Dermis microvascular lymphatic vessel endothelial cell (primary cell): Measurements from ENCODE around the gene TM4SF20. TPM values are rescaled to one million over a fixed set of nuclear protein-coding genes. Genes with fewer than 3 reads are reported as not detected.
"Not testable (repeated sequence)": the region's sequence is repeated elsewhere in the genome, so short reads cannot be mapped to it uniquely, and the experiment has no call there.

Experiments used
- DNase-seq, 2 donors: peaks; one replicate each; pipeline versions ENCODE4 v3.0.0 to v3.0.0-alpha.2; 2010; ENCODE audit warnings: low read depth in 2 of 2
- total RNA-seq: library from RNA; depleted of rRNA; stranded (reverse); fragments of >200 nt; gene quantifications from 2 replicates; pipeline ENCODE4 v1.2.1, GENCODE V29; 2014

The TM4SF20 gene
- total RNA-seq, 1 donor from 2014 or later = not detected

GRCh38 chr2:227367427-227367795 lies 11.7 kb downstream of the TM4SF20 start:
- no peak for DNase-seq

GRCh38 chr2:227366769-227367426 lies 12.2 kb downstream of the TM4SF20 start:
- DNase-seq = peak in 1 of 2 donors; percentile 2

- no peak for DNase-seq
Observed at GRCh38 chr2:227365833-227366232, 13.3 kb downstream of the TM4SF20 start.

GRCh38 chr2:227364585-227365263 lies 14.4 kb downstream of the TM4SF20 start:
- DNase-seq = not testable (repeated sequence)

DNA sequence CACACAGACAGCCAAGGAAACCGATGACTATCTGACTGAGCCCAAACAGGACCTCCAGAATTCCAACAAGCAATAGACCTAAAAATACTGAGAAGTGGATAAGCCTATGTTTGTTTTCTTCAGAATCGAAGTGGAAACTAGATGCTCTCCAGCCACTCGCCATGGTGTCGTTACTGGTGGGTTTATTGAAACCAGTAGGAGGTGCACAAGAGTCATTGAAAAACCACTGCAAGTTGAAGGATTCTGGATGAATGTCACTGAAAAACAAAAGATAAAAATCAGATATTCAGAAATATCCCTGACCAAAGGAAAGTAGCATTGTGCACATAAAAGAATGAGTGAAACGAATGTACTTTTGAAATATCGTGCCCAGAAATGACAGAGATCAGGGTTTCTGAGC lies 15.3 kb downstream of the TM4SF20 start:
- DNase-seq = no peak

GRCh38 chr2:227360351-227360750 lies 18.8 kb downstream of the TM4SF20 start:
- no peak for DNase-seq

GRCh38 chr2:227351639-227352038 lies 27.5 kb downstream of the TM4SF20 start:
- DNase-seq = no peak

DNA sequence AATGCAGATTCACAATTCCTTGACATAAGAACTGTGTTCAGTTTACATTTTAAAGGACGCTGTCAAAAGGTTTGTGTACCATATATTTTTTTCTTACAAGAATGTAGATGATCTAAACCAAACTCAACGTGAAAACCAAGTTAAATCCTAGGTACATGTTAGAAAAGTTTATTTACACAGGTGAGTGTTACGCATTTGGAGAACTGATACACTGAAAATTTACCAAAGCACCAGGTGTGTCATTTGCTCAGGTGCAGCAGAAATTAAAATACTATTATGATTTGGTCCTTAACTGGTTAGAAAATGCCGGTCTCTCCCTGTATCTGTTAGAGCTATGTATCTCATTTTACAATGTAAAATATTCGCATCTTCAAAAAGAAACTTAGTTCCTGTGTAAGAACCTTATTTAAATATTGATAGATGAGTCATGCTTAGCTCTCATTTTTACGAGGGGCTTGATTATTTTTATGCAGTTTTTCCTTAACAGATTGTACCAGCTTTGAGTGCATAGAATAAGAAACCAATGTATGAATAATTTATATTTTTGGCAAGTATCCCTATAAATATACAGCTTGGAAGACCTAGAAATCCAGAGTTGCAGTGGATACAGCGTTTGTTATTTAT lies 29.0 kb downstream of the TM4SF20 start:
- no peak for DNase-seq

GRCh38 chr2:227348324-227348723 lies 30.8 kb downstream of the TM4SF20 start:
- no peak for DNase-seq

- no peak for DNase-seq
Observed at GRCh38 chr2:227347117-227347516, 32.0 kb downstream of the TM4SF20 start.

DNA sequence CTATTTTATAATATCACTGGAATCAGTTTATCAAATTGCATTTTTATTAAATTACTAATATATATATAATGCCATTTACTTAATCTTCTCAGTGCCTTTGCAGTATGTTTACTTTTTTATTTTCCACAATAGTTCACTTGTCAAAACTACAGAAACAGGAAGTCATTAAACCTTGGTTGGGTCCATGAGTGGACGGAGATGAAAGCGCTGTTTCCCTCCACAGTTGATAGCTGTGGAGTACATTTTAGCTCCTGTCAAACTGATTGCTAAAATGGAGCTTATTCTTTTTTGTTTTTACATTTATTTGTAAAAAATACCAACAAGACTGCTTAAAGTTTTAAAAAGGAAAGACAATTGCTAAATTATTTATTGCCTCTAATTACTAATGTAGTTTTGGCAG lies 34.9 kb downstream of the TM4SF20 start:
- DNase-seq = no peak

- no peak for DNase-seq
Observed at GRCh38 chr2:227341553-227341952, 37.6 kb downstream of the TM4SF20 start.

DNA sequence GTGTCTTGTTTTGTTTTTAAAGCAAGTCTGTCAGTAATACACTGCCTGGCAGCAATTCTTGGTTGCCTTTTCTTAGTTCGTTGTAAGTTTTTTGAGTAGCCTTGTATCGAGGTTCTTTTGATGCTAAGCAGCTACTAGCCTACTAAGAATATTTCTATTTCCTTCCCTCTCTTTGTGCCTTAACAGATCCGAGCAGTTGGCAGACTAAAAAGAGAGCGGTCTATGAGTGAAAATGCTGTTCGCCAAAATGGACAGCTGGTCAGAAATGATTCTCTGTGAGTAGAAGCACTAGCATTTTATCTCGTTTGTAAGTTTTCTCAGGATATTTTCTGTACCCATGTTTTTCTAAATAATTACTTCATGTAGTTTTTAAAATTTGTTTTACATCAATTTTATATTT lies 39.0 kb downstream of the TM4SF20 start:
- DNase-seq = no peak

DNA sequence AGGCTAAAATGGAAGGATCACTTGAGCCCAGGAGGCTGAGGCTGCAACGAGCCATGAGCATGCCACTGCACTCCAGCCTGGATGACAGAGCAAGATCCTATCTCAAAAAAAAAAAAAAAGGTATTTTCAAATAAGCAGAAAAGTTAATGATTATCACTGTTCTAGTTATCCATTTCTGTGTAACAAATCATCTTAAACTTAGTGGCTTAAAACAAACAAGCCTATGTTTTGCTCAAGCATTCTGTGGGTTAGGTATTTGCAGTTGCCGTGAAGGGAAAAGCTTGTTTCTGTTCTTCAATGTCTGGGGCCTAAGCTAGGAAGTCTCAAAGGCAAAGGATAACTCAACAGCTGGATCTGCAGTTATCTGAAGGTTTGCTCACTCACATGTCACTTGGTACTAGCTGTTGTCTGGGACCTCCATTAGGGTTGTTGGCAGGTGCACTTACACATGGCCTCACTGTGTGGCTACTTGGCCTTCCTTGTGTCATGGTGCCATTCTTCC lies 40.0 kb downstream of the TM4SF20 start:
- no peak for DNase-seq

GRCh38 chr2:227337442-227337841 lies 41.7 kb downstream of the TM4SF20 start:
- no peak for DNase-seq

- no peak for DNase-seq
Observed at GRCh38 chr2:227335713-227336112, 43.4 kb downstream of the TM4SF20 start.

GRCh38 chr2:227326783-227327182 lies 52.3 kb downstream of the TM4SF20 start:
- DNase-seq = no peak

DNA sequence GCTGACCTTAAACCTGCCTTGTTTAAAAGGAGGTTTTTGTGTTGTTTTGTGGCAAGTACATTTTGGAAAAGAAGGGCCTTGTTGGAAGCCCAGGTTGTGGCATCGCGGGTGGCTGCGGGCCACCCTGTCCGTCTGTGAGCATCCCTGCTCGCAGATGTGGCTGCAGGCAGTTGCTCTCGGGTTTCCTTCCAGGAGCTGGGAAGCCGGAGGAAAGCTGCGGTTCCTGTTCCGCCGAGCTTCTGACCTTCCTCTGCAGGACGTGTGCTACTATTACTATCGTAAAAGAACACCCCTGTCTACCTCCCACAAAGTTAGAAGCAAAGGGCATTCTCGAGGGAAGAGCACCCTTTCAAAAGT lies 53.3 kb downstream of the TM4SF20 start:
- peak in 1 of 2 donors; percentile 33 for DNase-seq

GRCh38 chr2:227324995-227325838 lies 53.9 kb downstream of the TM4SF20 start, which contains the start of gene MFF:
Gene MFF, plus strand, starts transcription at chr2:227325251. Its CDS starts 5,415 bp downstream, at chr2:227330666.
- peak; percentile 86 to 92 for DNase-seq

- DNase-seq = peak in 1 of 2 donors; percentile 1
Observed at GRCh38 chr2:227324642-227324994, 54.5 kb downstream of the TM4SF20 start.

DNA sequence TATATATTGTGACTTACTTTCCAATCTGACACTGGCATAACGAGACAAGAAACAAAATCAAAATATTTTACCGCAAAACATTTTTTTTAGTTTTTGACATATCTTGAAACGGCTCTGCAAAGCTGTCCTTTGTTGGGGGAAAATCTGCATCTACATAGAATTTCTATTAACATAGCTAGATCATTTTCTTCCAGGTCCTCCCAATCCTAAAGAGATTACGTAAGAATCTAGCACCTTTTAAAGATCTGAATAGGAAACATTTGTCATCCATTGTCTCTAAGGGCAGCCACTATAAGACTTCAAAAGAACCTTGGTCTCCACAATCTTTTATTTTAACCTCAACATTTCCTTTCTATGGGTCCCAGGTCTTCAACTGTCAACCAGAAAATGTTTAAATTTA lies 55.3 kb downstream of the TM4SF20 start:
- DNase-seq = no peak
